HepG2 (cell line): ENCODE results near the gene ZNF341. TPM values are rescaled to one million over a fixed set of nuclear protein-coding genes. Genes with fewer than 3 reads are reported as not detected.

Source experiments
- ADNP ChIP-seq: sonication (generic); formaldehyde crosslinking; IDR thresholded peaks from 2 replicates; pipeline ENCODE4 v1.4.0; 2020; ENCODE audit warnings: missing genetic modification reagents
- CHD2 ChIP-seq: IDR thresholded peaks from 2 replicates; pipeline ENCODE4 v1.6.1; 2011; ENCODE audit warnings: low read depth, low read length, improper control_type of control experiment
- KDM1A ChIP-seq: IDR thresholded peaks from 2 replicates; pipeline ENCODE4 v1.6.1; 2016; ENCODE audit warnings: missing compliant biosample characterization
- KIAA2018 ChIP-seq: sonication (generic); formaldehyde crosslinking; IDR thresholded peaks from 2 replicates; pipeline ENCODE4 v1.5.0; 2020; ENCODE audit warnings: mild to moderate bottlenecking, missing genetic modification reagents, borderline replicate concordance
- MATR3 ChIP-seq: sonication (generic); formaldehyde crosslinking; IDR thresholded peaks from 2 replicates; pipeline ENCODE4 v1.4.0; 2020; ENCODE audit warnings: missing genetic modification reagents
- MAZ ChIP-seq, 2 experiments: sonication (generic) in 1 of 2; formaldehyde crosslinking in 1 of 2; IDR thresholded peaks; 2 replicates each; pipeline versions ENCODE4 v1.5.0 to v1.6.1; 2012 to 2020; ENCODE audit warnings: low read depth in 2 of 2, mild to moderate bottlenecking in 2 of 2, borderline replicate concordance in 1 of 2, improper control_type of control experiment in 1 of 2, low read length in 1 of 2, missing genetic modification reagents in 1 of 2, moderate library complexity in 1 of 2
- ONECUT2 ChIP-seq: sonication (generic); formaldehyde crosslinking; IDR thresholded peaks from 2 replicates; pipeline ENCODE4 v1.4.0; 2020; ENCODE audit warnings: missing genetic modification reagents
- SAP130 ChIP-seq: IDR thresholded peaks from 2 replicates; pipeline ENCODE4 v1.6.1; 2016; ENCODE audit warnings: low read depth
- ZBTB8A ChIP-seq: sonication (generic); formaldehyde crosslinking; IDR thresholded peaks from 2 replicates; pipeline ENCODE4 v1.4.0; 2020; ENCODE audit warnings: mild to moderate bottlenecking, low read depth, missing genetic modification reagents, borderline replicate concordance
- ZNF329 ChIP-seq: sonication (generic); formaldehyde crosslinking; IDR thresholded peaks from 2 replicates; pipeline ENCODE4 v1.9.0; 2021; ENCODE audit warnings: low read depth, mild to moderate bottlenecking, missing genetic modification reagents
- ZNF570 ChIP-seq: sonication (generic); formaldehyde crosslinking; IDR thresholded peaks from 2 replicates; pipeline ENCODE4 v1.4.0; 2020; ENCODE audit warnings: mild to moderate bottlenecking, missing genetic modification reagents, borderline replicate concordance
- ZNF598 ChIP-seq: sonication (generic); formaldehyde crosslinking; IDR thresholded peaks from 2 replicates; pipeline ENCODE4 v1.5.1; 2020; ENCODE audit warnings: mild to moderate bottlenecking, missing genetic modification reagents, borderline replicate concordance
- ZNF674 ChIP-seq: sonication (generic); formaldehyde crosslinking; IDR thresholded peaks from 2 replicates; pipeline ENCODE4 v1.5.0; 2020; ENCODE audit warnings: low read depth, mild to moderate bottlenecking, missing genetic modification reagents
- ZNF761 ChIP-seq: sonication (generic); formaldehyde crosslinking; conservative IDR thresholded peaks from 2 replicates; pipeline ENCODE4 v1.4.0; 2020; ENCODE audit warnings: mild to moderate bottlenecking, missing genetic modification reagents
- polyA plus RNA-seq, 8 experiments: library from polyadenylated mRNA; depleted of rRNA in 3 of 8; stranded (reverse) in 7 of 8; unstranded in 1 of 8; fragments of >200 nt; fragmentation: Illumina TruSeq in 4 of 8; extraction: Trizol in 4 of 8; gene quantifications; 2 replicates each; pipeline versions ENCODE4 v1.2.1 to v1.2.3, GENCODE V29; 2011 to 2016; ENCODE audit warnings: low read depth in 4 of 8, missing spikeins in 1 of 8, mixed read lengths in 1 of 8; ENCODE audit not compliant: insufficient read depth in 1 of 8
- total RNA-seq, 5 experiments: library from RNA; depleted of rRNA; stranded (reverse); fragments of >200 nt; fragmentation: Illumina TruSeq; extraction: Trizol; gene quantifications; 2 replicates each; pipeline ENCODE4 v1.2.3, GENCODE V29; 2016; ENCODE audit warnings: low read depth in 1 of 5
- TF ChIP-seq, protein P1 (sequence below): sonication (generic); formaldehyde crosslinking; IDR thresholded peaks from 2 replicates; pipeline ENCODE4 v1.4.0; 2020; ENCODE audit warnings: missing genetic modification reagents, borderline replicate concordance
- TF ChIP-seq, protein P2 (sequence below): sonication (generic); formaldehyde crosslinking; IDR thresholded peaks from 2 replicates; pipeline ENCODE4; 2020; ENCODE audit warnings: missing genetic modification reagents, mild to moderate bottlenecking, borderline replicate concordance

The ZNF341 gene
- total and polyA plus RNA-seq, 2 of the 13 experiments (the other 11 are each of a cell fraction or from before 2014, with no cell fraction given) = 1.1 to 2.2 TPM

GRCh38 chr20:33791959-33792597 is 60.3 kb downstream of the ZNF341 start (continued):
- no peak for TF ChIP-seq KIAA2018
- TF ChIP-seq ZNF674 = no peak
- TF ChIP-seq ADNP (CRISPR knock-in tag) = peak; percentile 85; the same call in 1 of the 2 replicates
- TF ChIP-seq MAZ (IDR thresholded peaks at IDR 0.05; ENCODE audit: borderline replicate concordance, low read depth, low read length) = peak; percentile 67
- TF ChIP-seq MAZ (CRISPR knock-in tag; IDR thresholded peaks at IDR 0.05; ENCODE audit: low read depth) = no peak
- TF ChIP-seq ZNF329 = no peak
- peak; percentile 35; the same call in 1 of the 2 replicates for TF ChIP-seq SAP130 (CRISPR knock-in tag)
- no peak for TF ChIP-seq ZNF570 (CRISPR knock-in tag)
- TF ChIP-seq ZBTB8A (CRISPR knock-in tag) = 0 out of 2 replicates have a peak, but pooled peaks have one; percentile 7
- no peak for TF ChIP-seq ONECUT2
- TF ChIP-seq MATR3 (CRISPR knock-in tag) = no peak
- TF ChIP-seq, protein P1, sequence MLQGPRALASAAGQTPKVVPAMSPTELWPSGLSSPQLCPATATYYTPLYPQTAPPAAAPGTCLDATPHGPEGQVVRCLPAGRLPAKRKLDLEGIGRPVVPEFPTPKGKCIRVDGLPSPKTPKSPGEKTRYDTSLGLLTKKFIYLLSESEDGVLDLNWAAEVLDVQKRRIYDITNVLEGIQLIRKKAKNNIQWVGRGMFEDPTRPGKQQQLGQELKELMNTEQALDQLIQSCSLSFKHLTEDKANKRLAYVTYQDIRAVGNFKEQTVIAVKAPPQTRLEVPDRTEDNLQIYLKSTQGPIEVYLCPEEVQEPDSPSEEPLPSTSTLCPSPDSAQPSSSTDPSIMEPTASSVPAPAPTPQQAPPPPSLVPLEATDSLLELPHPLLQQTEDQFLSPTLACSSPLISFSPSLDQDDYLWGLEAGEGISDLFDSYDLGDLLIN (CRISPR knock-in tag) = no peak
- TF ChIP-seq KDM1A (CRISPR knock-in tag) = peak; percentile 96
- TF ChIP-seq, protein P2, sequence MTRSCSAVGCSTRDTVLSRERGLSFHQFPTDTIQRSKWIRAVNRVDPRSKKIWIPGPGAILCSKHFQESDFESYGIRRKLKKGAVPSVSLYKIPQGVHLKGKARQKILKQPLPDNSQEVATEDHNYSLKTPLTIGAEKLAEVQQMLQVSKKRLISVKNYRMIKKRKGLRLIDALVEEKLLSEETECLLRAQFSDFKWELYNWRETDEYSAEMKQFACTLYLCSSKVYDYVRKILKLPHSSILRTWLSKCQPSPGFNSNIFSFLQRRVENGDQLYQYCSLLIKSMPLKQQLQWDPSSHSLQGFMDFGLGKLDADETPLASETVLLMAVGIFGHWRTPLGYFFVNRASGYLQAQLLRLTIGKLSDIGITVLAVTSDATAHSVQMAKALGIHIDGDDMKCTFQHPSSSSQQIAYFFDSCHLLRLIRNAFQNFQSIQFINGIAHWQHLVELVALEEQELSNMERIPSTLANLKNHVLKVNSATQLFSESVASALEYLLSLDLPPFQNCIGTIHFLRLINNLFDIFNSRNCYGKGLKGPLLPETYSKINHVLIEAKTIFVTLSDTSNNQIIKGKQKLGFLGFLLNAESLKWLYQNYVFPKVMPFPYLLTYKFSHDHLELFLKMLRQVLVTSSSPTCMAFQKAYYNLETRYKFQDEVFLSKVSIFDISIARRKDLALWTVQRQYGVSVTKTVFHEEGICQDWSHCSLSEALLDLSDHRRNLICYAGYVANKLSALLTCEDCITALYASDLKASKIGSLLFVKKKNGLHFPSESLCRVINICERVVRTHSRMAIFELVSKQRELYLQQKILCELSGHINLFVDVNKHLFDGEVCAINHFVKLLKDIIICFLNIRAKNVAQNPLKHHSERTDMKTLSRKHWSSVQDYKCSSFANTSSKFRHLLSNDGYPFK = peak; percentile 40; the same call in 1 of the 2 replicates
- peak; percentile 46; the same call in 1 of the 2 replicates for TF ChIP-seq ZNF598 (CRISPR knock-in tag)
- 0 out of 2 replicates have a peak, but pooled peaks have one; percentile 21 for TF ChIP-seq CHD2
- TF ChIP-seq ZNF761 (CRISPR knock-in tag) = peak; percentile 53; the same call in 1 of the 2 replicates
